OCI-LY3 (cell line): ENCODE results near the gene SLCO4A1.

Experiments used
- H2AFZ ChIP-seq: fragments of 200-600, 300-600 bp; shearing (Covaris generic); 2 replicates; pipeline ENCODE4 v1.6.0; 2014; ENCODE audit warnings: antibody characterized with exemption, low read depth, low read length
- H3K27ac ChIP-seq: fragments of 200-600, 300-600 bp; sonication (generic); 2 replicates; pipeline ENCODE4 v1.5.1; 2014; ENCODE audit warnings: mild to moderate bottlenecking, low read length, moderate library complexity, mixed read lengths
- H3K27me3 ChIP-seq: fragments of 200-600, 300-600 bp; sonication (generic); 2 replicates; pipeline ENCODE4 v1.6.1; 2014; ENCODE audit warnings: low read depth, low read length, mixed read lengths
- H3K36me3 ChIP-seq: fragments of 200-600, 300-600 bp; sonication (generic); replicated peaks from 2 replicates; pipeline ENCODE3; 2014; ENCODE audit warnings: low read depth, low read length, mixed read lengths
- H3K4me1 ChIP-seq: fragments of 300-600, 200-600 bp; sonication (generic); 2 replicates; pipeline ENCODE4 v1.6.1; 2014; ENCODE audit warnings: low read length, mixed read lengths
- H3K4me2 ChIP-seq: fragments of 200-600, 300-600 bp; sonication (generic); 2 replicates; pipeline ENCODE4 v1.6.1; 2014; ENCODE audit warnings: low read length, mixed read lengths
- H3K4me3 ChIP-seq: fragments of 300-600, 200-600 bp; sonication (generic); 2 replicates; pipeline ENCODE4 v1.5.1; 2014; ENCODE audit warnings: antibody characterized with exemption, mild to moderate bottlenecking, low read length, moderate library complexity
- H3K79me2 ChIP-seq: fragments of 300-600, 200-600 bp; shearing (Covaris generic); 2 replicates; pipeline ENCODE4 v1.6.1; 2014; ENCODE audit warnings: mild to moderate bottlenecking, low read length, mixed read lengths
- H3K9ac ChIP-seq: fragments of 300-600, 200-600 bp; shearing (Covaris generic); 2 replicates; pipeline ENCODE4 v1.6.0; 2014; ENCODE audit warnings: mild to moderate bottlenecking, low read length, moderate library complexity
- H3K9me3 ChIP-seq: fragments of 200-600, 300-600 bp; shearing (Covaris generic); 2 replicates; pipeline ENCODE4 v1.6.1; 2014; ENCODE audit warnings: low read length, mixed read lengths; ENCODE audit not compliant: insufficient read depth
- H4K20me1 ChIP-seq: fragments of 200-600, 300-600 bp; sonication (generic); 2 replicates; pipeline ENCODE4 v1.6.1; 2016; ENCODE audit warnings: low read length, mixed read lengths; ENCODE audit not compliant: insufficient read depth
- CTCF ChIP-seq: fragments of 200-600, 300-600 bp; sonication (generic); IDR thresholded peaks from 2 replicates; pipeline ENCODE4 v1.5.1; 2014; ENCODE audit warnings: antibody characterized with exemption, low read length, low read depth
- EZH2phosphoT487 ChIP-seq: fragments of 200-600 bp; shearing (Covaris generic); IDR thresholded peaks from 2 replicates; pipeline ENCODE4 v1.6.1; 2018; ENCODE audit warnings: antibody characterized with exemption, mixed run types, low read depth

SLCO4A1 gene

GRCh38 chr20:62692176-62692575 is 49.9 kb downstream of the SLCO4A1 start:
- Histone ChIP-seq H3K9ac (no peak overlapping the region), H3K4me2 (no peak overlapping the region), H3K9me3 (no peaks in the 10 kb centered on the region), H3K4me1 (no peaks in the 10 kb centered on the region), H3K27me3 (peaks cover 26% of the 10 kb centered on the region), H3K4me3 (no peak overlapping the region), H3K27ac (no peak overlapping the region), H2AFZ (no peak overlapping the region), H3K36me3 (no peaks in the 10 kb centered on the region), H3K79me2 (no peaks in the 10 kb centered on the region), H4K20me1 (no peaks in the 10 kb centered on the region)
- TF ChIP-seq EZH2phosphoT487 (no peak), CTCF (no peak)

- Histone ChIP-seq H3K9ac (no peak overlapping the region), H3K27me3 (peaks cover 26% of the 10 kb centered on the region), H2AFZ (no peak overlapping the region), H3K4me3 (no peak overlapping the region), H3K4me1 (no peaks in the 10 kb centered on the region), H3K36me3 (no peaks in the 10 kb centered on the region), H3K4me2 (no peak overlapping the region), H4K20me1 (no peaks in the 10 kb centered on the region), H3K9me3 (no peaks in the 10 kb centered on the region), H3K79me2 (no peaks in the 10 kb centered on the region), H3K27ac (no peak overlapping the region)
- TF ChIP-seq EZH2phosphoT487, result no peak
- no peak for TF ChIP-seq CTCF
Observed at GRCh38 chr20:62692801-62693523, 50.7 kb downstream of the SLCO4A1 start.

- no peak overlapping the region for H3K4me2 ChIP-seq
- H3K9me3 ChIP-seq, result no peaks in the 10 kb centered on the region
- H3K36me3 ChIP-seq, result no peaks in the 10 kb centered on the region
- H3K9ac ChIP-seq, result no peak overlapping the region
- H3K27me3 ChIP-seq, result peaks cover 26% of the 10 kb centered on the region
- no peaks in the 10 kb centered on the region for H4K20me1 ChIP-seq
- H3K79me2 ChIP-seq, result no peaks in the 10 kb centered on the region
- H3K4me3 ChIP-seq, result no peak overlapping the region
- H3K27ac ChIP-seq, result no peak overlapping the region
- no peak for TF ChIP-seq EZH2phosphoT487
- no peak for TF ChIP-seq CTCF
- no peak overlapping the region for H2AFZ ChIP-seq
- H3K4me1 ChIP-seq, result no peaks in the 10 kb centered on the region
Observed at GRCh38 chr20:62693524-62693922, 51.2 kb downstream of the SLCO4A1 start.

- Histone ChIP-seq H3K36me3 (no peaks in the 10 kb centered on the region), H3K79me2 (no peaks in the 10 kb centered on the region), H4K20me1 (no peaks in the 10 kb centered on the region), H3K9ac (no peak overlapping the region), H3K27me3 (peaks cover 26% of the 10 kb centered on the region), H3K9me3 (no peaks in the 10 kb centered on the region), H3K4me2 (no peak overlapping the region), H3K4me1 (no peaks in the 10 kb centered on the region), H3K27ac (no peak overlapping the region), H3K4me3 (no peak overlapping the region), H2AFZ (no peak overlapping the region)
- TF ChIP-seq CTCF (no peak), EZH2phosphoT487 (no peak)
Observed at GRCh38 chr20:62694106-62694505, 51.8 kb downstream of the SLCO4A1 start.
